ENCODE data around the gene ENPP6. TPM values are rescaled to one million over a fixed set of nuclear protein-coding genes. Genes with fewer than 3 reads are reported as not detected.
"Not testable (repeated sequence)": the region's sequence is repeated elsewhere in the genome, so short reads cannot be mapped to it uniquely, and the experiment has no call there.

The ENPP6 gene
- total RNA-seq, 2 experiments from 2014 or later = not detected

DNA sequence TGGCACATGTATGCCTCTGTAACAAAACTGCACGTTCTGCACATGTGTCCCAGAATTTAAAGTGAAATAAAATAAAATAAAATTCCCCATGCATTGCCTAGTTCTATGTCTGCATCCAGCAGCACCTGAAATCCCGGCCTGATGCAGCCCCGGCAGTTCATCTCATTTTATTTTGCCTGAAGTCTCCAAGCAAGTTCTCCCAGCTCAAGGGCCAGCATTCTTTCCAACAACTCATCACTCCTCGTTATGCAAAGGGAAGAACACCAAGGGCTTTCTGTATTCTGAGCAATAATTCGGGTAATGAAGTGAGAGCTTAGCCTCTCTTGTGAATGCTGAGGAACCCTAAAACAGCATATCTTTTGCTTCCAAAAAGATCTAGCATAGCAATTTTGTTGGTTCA, 2.7 kb downstream of the ENPP6 start:
- no peak overlapping the region for H3K27ac ChIP-seq (ENCODE audit: low read depth, low read length, poor library complexity, severe bottlenecking)
- H3K4me2 ChIP-seq (ENCODE audit: low read length) = no peak overlapping the region
- no peaks in the 10 kb centered on the region for H3K9me3 ChIP-seq (ENCODE audit: low read length)
- no peak overlapping the region for H3K4me3 ChIP-seq (ENCODE audit: low read depth, low read length, poor library complexity, severe bottlenecking)
- no peaks in the 10 kb centered on the region for H3K9me2 ChIP-seq (ENCODE audit: insufficient read depth, low read length)
- BruUV-seq (replicated peaks) = no TSS peak
- POLR2A ChIA-PET = no interaction called here
- intact Hi-C loops (cut with micrococcal nuclease; ENCODE audit: unreplicated experiment) = no loop called here
- H3K79me2 ChIP-seq (ENCODE audit: insufficient read depth, low read depth, low read length) = no peaks in the 10 kb centered on the region
- H3K4me1 ChIP-seq (ENCODE audit: insufficient read depth, low read length, poor library complexity, severe bottlenecking) = no peaks in the 10 kb centered on the region
- no peak overlapping the region for H2AFZ ChIP-seq (ENCODE audit: low read length)
- CTCF ChIA-PET (ENCODE audit: unreplicated experiment) = no interaction called here
- no peak for DNase-seq (ENCODE audit: low spot score)
- no peaks in the 10 kb centered on the region for H4K20me1 ChIP-seq (ENCODE audit: insufficient read depth, low read length)
- no peaks in the 10 kb centered on the region for H3K36me3 ChIP-seq (ENCODE audit: insufficient read depth, low read length)
- no peak for TF ChIP-seq EZH2phosphoT487 (IDR thresholded peaks at IDR 0.05; ENCODE audit: borderline replicate concordance, low read depth, low read length)
- TF ChIP-seq, protein P1, sequence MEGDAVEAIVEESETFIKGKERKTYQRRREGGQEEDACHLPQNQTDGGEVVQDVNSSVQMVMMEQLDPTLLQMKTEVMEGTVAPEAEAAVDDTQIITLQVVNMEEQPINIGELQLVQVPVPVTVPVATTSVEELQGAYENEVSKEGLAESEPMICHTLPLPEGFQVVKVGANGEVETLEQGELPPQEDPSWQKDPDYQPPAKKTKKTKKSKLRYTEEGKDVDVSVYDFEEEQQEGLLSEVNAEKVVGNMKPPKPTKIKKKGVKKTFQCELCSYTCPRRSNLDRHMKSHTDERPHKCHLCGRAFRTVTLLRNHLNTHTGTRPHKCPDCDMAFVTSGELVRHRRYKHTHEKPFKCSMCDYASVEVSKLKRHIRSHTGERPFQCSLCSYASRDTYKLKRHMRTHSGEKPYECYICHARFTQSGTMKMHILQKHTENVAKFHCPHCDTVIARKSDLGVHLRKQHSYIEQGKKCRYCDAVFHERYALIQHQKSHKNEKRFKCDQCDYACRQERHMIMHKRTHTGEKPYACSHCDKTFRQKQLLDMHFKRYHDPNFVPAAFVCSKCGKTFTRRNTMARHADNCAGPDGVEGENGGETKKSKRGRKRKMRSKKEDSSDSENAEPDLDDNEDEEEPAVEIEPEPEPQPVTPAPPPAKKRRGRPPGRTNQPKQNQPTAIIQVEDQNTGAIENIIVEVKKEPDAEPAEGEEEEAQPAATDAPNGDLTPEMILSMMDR (conservative IDR thresholded peaks at IDR 0.05; ENCODE audit: low read length) = no peak

- DNase-seq (ENCODE audit: low spot score); POLR2A ChIA-PET; H3K36me3 ChIP-seq (ENCODE audit: insufficient read depth, low read length); H3K4me2 ChIP-seq (ENCODE audit: low read length); H3K4me3 ChIP-seq (ENCODE audit: low read depth, low read length, poor library complexity, severe bottlenecking); CTCF ChIA-PET (ENCODE audit: unreplicated experiment); H3K9me2 ChIP-seq (ENCODE audit: insufficient read depth, low read length); BruUV-seq (replicated peaks); H3K4me1 ChIP-seq (ENCODE audit: insufficient read depth, low read length, poor library complexity, severe bottlenecking); H4K20me1 ChIP-seq (ENCODE audit: insufficient read depth, low read length); H2AFZ ChIP-seq (ENCODE audit: low read length); H3K9me3 ChIP-seq (ENCODE audit: low read length); H3K27ac ChIP-seq (ENCODE audit: low read depth, low read length, poor library complexity, severe bottlenecking); intact Hi-C loops (cut with micrococcal nuclease; ENCODE audit: unreplicated experiment); H3K79me2 ChIP-seq (ENCODE audit: insufficient read depth, low read depth, low read length): not testable (repeated sequence)
Observed at GRCh38 chr4:184207734-184208607, 9.7 kb downstream of the ENPP6 start.

- Histone ChIP-seq H3K9me3 (ENCODE audit: low read length) (no peaks in the 10 kb centered on the region), H3K9me2 (ENCODE audit: insufficient read depth, low read length) (no peaks in the 10 kb centered on the region), H3K36me3 (ENCODE audit: insufficient read depth, low read length) (no peaks in the 10 kb centered on the region), H3K79me2 (ENCODE audit: insufficient read depth, low read depth, low read length) (no peaks in the 10 kb centered on the region), H2AFZ (ENCODE audit: low read length) (no peak overlapping the region), H3K4me3 (ENCODE audit: low read depth, low read length, poor library complexity, severe bottlenecking) (no peak overlapping the region), H3K4me2 (ENCODE audit: low read length) (no peak overlapping the region), H3K4me1 (ENCODE audit: insufficient read depth, low read length, poor library complexity, severe bottlenecking) (no peaks in the 10 kb centered on the region), H3K27ac (ENCODE audit: low read depth, low read length, poor library complexity, severe bottlenecking) (no peak overlapping the region), H4K20me1 (ENCODE audit: insufficient read depth, low read length) (no peaks in the 10 kb centered on the region)
- no peak for DNase-seq (ENCODE audit: low spot score)
- no TSS peak for BruUV-seq (replicated peaks)
- CTCF ChIA-PET (ENCODE audit: unreplicated experiment) = no interaction called here
- POLR2A ChIA-PET = no interaction called here
- intact Hi-C loops (cut with micrococcal nuclease; ENCODE audit: unreplicated experiment) = no loop called here
- no peak for TF ChIP-seq EZH2phosphoT487 (IDR thresholded peaks at IDR 0.05; ENCODE audit: borderline replicate concordance, low read depth, low read length)
- TF ChIP-seq, protein P1 (conservative IDR thresholded peaks at IDR 0.05; ENCODE audit: low read length) = no peak
Observed at GRCh38 chr4:184205243-184205642, 12.4 kb downstream of the ENPP6 start.

All from OCI-LY7 (cell line).